IMR-90 (cell line): Measurements from ENCODE around the gene ISCA1. TPM values are rescaled to one million over a fixed set of nuclear protein-coding genes. Genes with fewer than 3 reads are reported as not detected.

Experiments
- ATAC-seq: fragments of 200-7000 bp; cut with Tn5 transposase; 2 replicates; pipeline ENCODE4 v1.9.1; 2020; ENCODE audit warnings: low read depth, mild to moderate bottlenecking, moderate library complexity
- BruUV-seq: library from RNA; stranded (reverse); fragments of 400-500 nt; replicated peaks from 2 replicates; lab custom pipeline; 2021; lab: Mats Ljungman, UMichigan
- CTCF ChIA-PET: fragments of 300-600 bp; formaldehyde crosslinking; extraction: SDS; loops from one replicate; lab custom pipeline; 2021; ENCODE audit warnings: antibody characterized with exemption; lab: Yijun Ruan, JAX
- POLR2A ChIA-PET: fragments of 300-600 bp; sonication (Branson Sonifier 250); formaldehyde crosslinking; loops from one replicate; lab custom pipeline; 2022; ENCODE audit warnings: antibody characterized with exemption; ENCODE audit not compliant: unreplicated experiment; lab: Charles Lee
- DNase-seq: peaks from one replicate; pipeline ENCODE4 v3.0.0; 2013
- H2AFZ ChIP-seq: replicated peaks from 2 replicates; pipeline ENCODE3; 2013; ENCODE audit warnings: low read length, mild to moderate bottlenecking; ENCODE audit not compliant: poor library complexity
- H2AK5ac ChIP-seq: 2 replicates; pipeline ENCODE4 v1.6.1; 2013; ENCODE audit warnings: low read depth, low read length, inconsistent platforms
- H2AK9ac ChIP-seq: replicated peaks from 2 replicates; pipeline ENCODE3; 2013; ENCODE audit warnings: mild to moderate bottlenecking, low read depth, low read length, moderate library complexity; ENCODE audit not compliant: poor library complexity
- H2BK120ac ChIP-seq: 2 replicates; pipeline ENCODE4 v1.6.1; 2013; ENCODE audit warnings: low read depth, low read length, inconsistent platforms
- H2BK15ac ChIP-seq: 3 replicates; pipeline ENCODE4 v1.6.1; 2013; ENCODE audit warnings: low read depth, low read length, inconsistent platforms
- H2BK20ac ChIP-seq: 2 replicates; pipeline ENCODE4 v1.6.1; 2013; ENCODE audit warnings: low read depth, mild to moderate bottlenecking, inconsistent platforms, low read length, moderate library complexity
- H2BK5ac ChIP-seq: 2 replicates; pipeline ENCODE4 v1.6.1; 2013; ENCODE audit warnings: mild to moderate bottlenecking, low read depth, low read length, inconsistent platforms; ENCODE audit not compliant: poor library complexity, severe bottlenecking
- H3K14ac ChIP-seq: replicated peaks from 2 replicates; pipeline ENCODE4 v1.6.1; 2013; ENCODE audit warnings: low read depth, low read length, inconsistent platforms
- H3K18ac ChIP-seq: 2 replicates; pipeline ENCODE4 v1.6.1; 2013; ENCODE audit warnings: low read depth, low read length, control low read depth
- H3K23ac ChIP-seq: 2 replicates; pipeline ENCODE4 v1.6.1; 2013; ENCODE audit warnings: low read depth, low read length, inconsistent platforms
- H3K27ac ChIP-seq: 2 replicates; pipeline ENCODE4 v1.5.1; 2013; ENCODE audit warnings: mild to moderate bottlenecking, control low read depth, low read length; ENCODE audit not compliant: insufficient read depth
- H3K27me3 ChIP-seq: 2 replicates; pipeline ENCODE4 v1.6.1; 2013; ENCODE audit warnings: low read length; ENCODE audit not compliant: control insufficient read depth, insufficient read depth
- H3K36me3 ChIP-seq: 2 replicates; pipeline ENCODE4 v1.6.1; 2013; ENCODE audit warnings: low read length, mixed read lengths; ENCODE audit not compliant: control insufficient read depth, insufficient read depth
- H3K4ac ChIP-seq: 2 replicates; pipeline ENCODE4 v1.6.1; 2013; ENCODE audit warnings: low read depth, low read length, inconsistent platforms
- H3K4me1 ChIP-seq: 2 replicates; pipeline ENCODE4 v1.6.1; 2013; ENCODE audit warnings: low read length, mixed read lengths; ENCODE audit not compliant: control insufficient read depth, insufficient read depth
- H3K4me2 ChIP-seq: 2 replicates; pipeline ENCODE4 v1.6.1; 2013; ENCODE audit warnings: low read depth, mild to moderate bottlenecking, control low read depth, low read length, moderate library complexity
- H3K4me3 ChIP-seq: 2 replicates; pipeline ENCODE4 v1.5.1; 2013; ENCODE audit warnings: low read depth, mild to moderate bottlenecking, control low read depth, low read length, moderate library complexity; ENCODE audit not compliant: insufficient read depth
- H3K56ac ChIP-seq: 2 replicates; pipeline ENCODE4 v1.6.1; 2013; ENCODE audit warnings: low read length, inconsistent platforms; ENCODE audit not compliant: insufficient read depth; ENCODE audit errors: extremely low read depth
- H3K79me1 ChIP-seq, 2 experiments: 2 replicates each; pipeline ENCODE4 v1.6.1; 2013; ENCODE audit warnings: low read length in 2 of 2, inconsistent platforms in 1 of 2, low read depth in 1 of 2
- H3K9ac ChIP-seq: 2 replicates; pipeline ENCODE4 v1.6.1; 2013; ENCODE audit warnings: low read depth, low read length, control low read depth
- H3K9me1 ChIP-seq: 2 replicates; pipeline ENCODE4 v1.6.1; 2013; ENCODE audit warnings: low read length, inconsistent platforms; ENCODE audit not compliant: insufficient read depth
- H3K9me3 ChIP-seq: 2 replicates; pipeline ENCODE4 v1.6.1; 2013; ENCODE audit warnings: low read length; ENCODE audit not compliant: control insufficient read depth, insufficient read depth
- H4K20me1 ChIP-seq: 2 replicates; pipeline ENCODE4 v1.6.1; 2013; ENCODE audit warnings: low read length, inconsistent platforms; ENCODE audit not compliant: insufficient read depth
- H4K5ac ChIP-seq: 2 replicates; pipeline ENCODE4 v1.6.1; 2013; ENCODE audit warnings: mild to moderate bottlenecking, low read depth, low read length, control low read depth
- H4K8ac ChIP-seq, 2 experiments: 2 replicates each; pipeline ENCODE4 v1.6.1; 2013; ENCODE audit warnings: low read depth in 2 of 2, low read length in 2 of 2, control low read depth in 1 of 2, inconsistent platforms in 1 of 2
- H4K91ac ChIP-seq: 2 replicates; pipeline ENCODE4 v1.6.1; 2013; ENCODE audit warnings: low read depth, low read length, inconsistent platforms; ENCODE audit not compliant: insufficient read depth
- MAFK ChIP-seq: IDR thresholded peaks from 2 replicates; pipeline ENCODE4 v1.6.1; 2012; ENCODE audit warnings: low read depth, low read length, improper control_type of control experiment
- NFE2L2 ChIP-seq: fragments of 150-350 bp; IDR thresholded peaks from 2 replicates; pipeline ENCODE4 v1.6.1; 2016; ENCODE audit warnings: low read depth, mild to moderate bottlenecking, low read length
- POLR2A ChIP-seq: IDR thresholded peaks from 2 replicates; pipeline ENCODE4 v1.6.1; 2012; ENCODE audit warnings: mild to moderate bottlenecking, low read depth, low read length
- RAD21 ChIP-seq: IDR thresholded peaks from 2 replicates; pipeline ENCODE4 v1.6.1; 2012; ENCODE audit warnings: low read length, improper control_type of control experiment
- RCOR1 ChIP-seq: IDR thresholded peaks from 2 replicates; pipeline ENCODE4 v1.6.1; 2012; ENCODE audit warnings: mild to moderate bottlenecking, low read length, improper control_type of control experiment; ENCODE audit not compliant: insufficient replicate concordance
- RFX5 ChIP-seq: IDR thresholded peaks from 2 replicates; pipeline ENCODE4 v1.8.0; 2012; ENCODE audit warnings: low read depth, mild to moderate bottlenecking, low read length, moderate library complexity
- SMC3 ChIP-seq: fragments of 150-350 bp; IDR thresholded peaks from 2 replicates; pipeline ENCODE4 v1.6.1; 2016; ENCODE audit warnings: low read depth, mild to moderate bottlenecking, antibody characterized with exemption, low read length, moderate library complexity
- WGBS, 2 experiments: methylation state at CpG; one replicate each; pipeline versions ENCODE4 v1.1.5 to v1.1.7; 2013; ENCODE audit warnings: missing lambda C conversion rate in 2 of 2; ENCODE audit not compliant: insufficient read length in 1 of 2; ENCODE audit errors: extremely low coverage in 2 of 2; 5-methylcytosine and 5-hydroxymethylcytosine counted together
- dilution Hi-C: fragments of 300-500 bp; cut with HindIII; formaldehyde crosslinking; loops from one replicate; pipeline ENCODE4 v1.14.3; 2018; ENCODE audit warnings: low sequenced_read_pairs; ENCODE audit not compliant: unreplicated experiment
- in situ Hi-C: fragments of 300-500 bp; cut with MboI; formaldehyde crosslinking; loops from 3 replicates; pipeline ENCODE4 v1.14.3; 2019; ENCODE audit warnings: low sequenced_read_pairs, inconsistent platforms, mixed read lengths
- intact Hi-C: fragments of 100-400 bp; cut with micrococcal nuclease; formaldehyde crosslinking; loops from 2 replicates; pipeline ENCODE4 v1.10.0; 2022
- polyA plus RNA-seq, 3 experiments: library from polyadenylated mRNA; depleted of rRNA; stranded (reverse); fragments of >200 nt; gene quantifications; 2 replicates each; pipeline ENCODE4 v1.2.3, GENCODE V29; 2012; ENCODE audit warnings: low replicate concordance in 1 of 3
- total RNA-seq: library from RNA; depleted of rRNA; stranded (reverse); fragments of >200 nt; gene quantifications from 2 replicates; pipeline ENCODE4 v1.2.3, GENCODE V29; 2012
- TF ChIP-seq, protein P1 (sequence below): fragments of 150-350 bp; IDR thresholded peaks from 2 replicates; pipeline ENCODE4 v1.6.1; 2016; ENCODE audit warnings: low read depth, mild to moderate bottlenecking, low read length, moderate library complexity, borderline replicate concordance
- TF ChIP-seq, protein P2 (sequence below): fragments of 150-350 bp; IDR thresholded peaks from 2 replicates; pipeline ENCODE4 v1.6.1; 2017; ENCODE audit warnings: mild to moderate bottlenecking, antibody characterized with exemption, low read length, low read depth

The ISCA1 gene
- total and polyA plus RNA-seq, 2 of the 4 experiments (the other 2 are of a cell fraction): 14.7 to 15.1 TPM

- peak; percentile 45; the same call in 1 of the 2 replicates for TF ChIP-seq RFX5
These were observed 719 bp upstream of the ISCA1 start (continued) for GRCh38 chr9:86282979-86283535.

DNA sequence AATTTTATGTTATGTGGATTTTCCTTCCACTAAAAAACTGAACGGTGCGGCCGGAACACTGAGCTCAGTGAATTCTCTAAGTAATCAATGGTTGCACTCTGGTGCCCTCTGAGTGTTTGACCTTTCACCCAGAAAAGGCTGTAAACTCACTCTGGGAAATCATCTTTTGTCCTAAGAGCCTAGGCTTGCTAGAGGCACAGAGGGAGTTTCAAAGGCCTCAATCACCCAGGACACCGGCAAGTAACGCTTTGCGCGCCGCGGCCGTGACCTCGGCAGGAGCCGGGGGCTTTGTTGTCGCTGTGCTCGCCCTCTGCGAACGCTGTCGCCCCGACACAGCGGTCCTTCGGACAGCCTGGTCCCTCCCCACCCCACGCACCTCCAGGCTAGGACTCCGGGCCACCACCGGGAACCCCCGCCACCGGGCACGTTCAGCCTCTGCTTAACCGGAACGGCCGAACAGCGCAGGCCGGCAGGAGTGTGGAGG is 703 bp downstream of the ISCA1 start:
- 0% methylated on average over 10 of the region's 31 CpGs; no CpG with 5 or more reads in 1 of the 2 experiments for WGBS, 2 experiments
- peaks cover 4% of the 10 kb centered on the region for H3K4me1 ChIP-seq
- peak overlapping the region; percentile 88 for H3K27ac ChIP-seq
- H2BK120ac ChIP-seq: peak overlapping the region; percentile 70; the same call in 1 of the 2 replicates
- H2AK9ac ChIP-seq: peak overlapping the region; percentile 95
- ChIA-PET POLR2A (interaction anchor here (0.6 kb wide), 1 partner anchor 303 kb away, joined by 3 read pairs; no protein-coding TSS in a partner anchor), CTCF (interaction anchor here (2.2 kb wide), 1 partner anchor 79 kb away, joined by 5 read pairs; no protein-coding TSS in a partner anchor)
- BruUV-seq: no TSS peak
- H3K36me3 ChIP-seq: no peaks in the 10 kb centered on the region; the same call in none of the 2 replicates
- no peaks in the 10 kb centered on the region for H3K9me3 ChIP-seq
- H3K79me1 ChIP-seq: peaks cover 25 to 33% of the 10 kb centered on the region in 2 experiments
- peak overlapping the region; percentile 43 to 85 for H4K8ac ChIP-seq
- H3K4ac ChIP-seq: peak overlapping the region; percentile 85
- 0 out of 3 replicates have a peak overlapping the region, but pooled peaks have one; percentile 78 for H2BK15ac ChIP-seq
- TF ChIP-seq RCOR1 (no peak), NFE2L2 (no peak), SMC3 (no peak), MAFK (no peak), RAD21 (no peak), POLR2A (no peak)
- TF ChIP-seq, protein P1, sequence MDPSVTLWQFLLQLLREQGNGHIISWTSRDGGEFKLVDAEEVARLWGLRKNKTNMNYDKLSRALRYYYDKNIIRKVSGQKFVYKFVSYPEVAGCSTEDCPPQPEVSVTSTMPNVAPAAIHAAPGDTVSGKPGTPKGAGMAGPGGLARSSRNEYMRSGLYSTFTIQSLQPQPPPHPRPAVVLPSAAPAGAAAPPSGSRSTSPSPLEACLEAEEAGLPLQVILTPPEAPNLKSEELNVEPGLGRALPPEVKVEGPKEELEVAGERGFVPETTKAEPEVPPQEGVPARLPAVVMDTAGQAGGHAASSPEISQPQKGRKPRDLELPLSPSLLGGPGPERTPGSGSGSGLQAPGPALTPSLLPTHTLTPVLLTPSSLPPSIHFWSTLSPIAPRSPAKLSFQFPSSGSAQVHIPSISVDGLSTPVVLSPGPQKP: no peak
- TF ChIP-seq, protein P2, sequence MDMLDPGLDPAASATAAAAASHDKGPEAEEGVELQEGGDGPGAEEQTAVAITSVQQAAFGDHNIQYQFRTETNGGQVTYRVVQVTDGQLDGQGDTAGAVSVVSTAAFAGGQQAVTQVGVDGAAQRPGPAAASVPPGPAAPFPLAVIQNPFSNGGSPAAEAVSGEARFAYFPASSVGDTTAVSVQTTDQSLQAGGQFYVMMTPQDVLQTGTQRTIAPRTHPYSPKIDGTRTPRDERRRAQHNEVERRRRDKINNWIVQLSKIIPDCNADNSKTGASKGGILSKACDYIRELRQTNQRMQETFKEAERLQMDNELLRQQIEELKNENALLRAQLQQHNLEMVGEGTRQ: no peak
- H3K9me1 ChIP-seq: peaks cover 10% of the 10 kb centered on the region
- dilution Hi-C loops (no loop called here), in situ Hi-C loops (no loop called here), intact Hi-C loops (loop anchor here (5.0 kb wide), 2 partner anchors 126 to 339 kb away; partner anchors contain the start of gene NAA35)
- H3K18ac ChIP-seq: peak overlapping the region; percentile 76
- peaks cover 15% of the 10 kb centered on the region for H4K20me1 ChIP-seq
- no peak overlapping the region for H2BK20ac ChIP-seq
- H3K4me2 ChIP-seq: peak overlapping the region; percentile 98
- peak overlapping the region; percentile 92 for H3K56ac ChIP-seq
- DNase-seq (no peak), ATAC-seq (no peak)
- peak overlapping the region; percentile 83 for H2AK5ac ChIP-seq
- H3K27me3 ChIP-seq: no peaks in the 10 kb centered on the region
- peak overlapping the region; percentile 78 for H4K91ac ChIP-seq
- H3K9ac ChIP-seq: peak overlapping the region; percentile 96
- H4K5ac ChIP-seq: peak overlapping the region; percentile 85
- peak overlapping the region; percentile 91 for H3K14ac ChIP-seq
- H3K23ac ChIP-seq: peak overlapping the region; percentile 95
- peak overlapping the region; percentile 92 for H3K4me3 ChIP-seq
- peak overlapping the region; percentile 98 for H2AFZ ChIP-seq
- H2BK5ac ChIP-seq: peak overlapping the region; percentile 87
